ENCODE data around the gene ANKRD22.
"Not testable (repeated sequence)": the region's sequence is repeated elsewhere in the genome, so short reads cannot be mapped to it uniquely, and the experiment has no call there.

Gene ANKRD22

DNA sequence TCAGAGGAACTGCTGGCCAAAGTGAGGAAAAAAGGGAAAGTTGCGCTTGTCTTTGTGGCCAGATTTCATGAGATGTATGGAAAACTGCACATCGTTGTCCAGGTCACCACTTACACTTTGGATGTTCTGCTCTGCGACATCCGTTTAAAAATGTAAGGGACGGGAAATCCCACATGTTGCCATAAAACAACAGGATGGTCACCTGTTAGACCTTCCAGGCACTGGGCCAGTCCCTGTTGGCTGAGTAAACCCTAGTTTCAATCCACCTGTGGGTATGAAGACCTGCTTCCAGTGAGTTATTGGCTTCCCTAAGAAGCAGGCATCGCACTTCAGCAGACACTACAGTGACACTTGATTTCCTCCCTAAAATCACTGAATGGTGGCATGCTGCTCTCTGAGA is 25.7 kb upstream of the ANKRD22 start:
- DNase-seq = no peak

DNA sequence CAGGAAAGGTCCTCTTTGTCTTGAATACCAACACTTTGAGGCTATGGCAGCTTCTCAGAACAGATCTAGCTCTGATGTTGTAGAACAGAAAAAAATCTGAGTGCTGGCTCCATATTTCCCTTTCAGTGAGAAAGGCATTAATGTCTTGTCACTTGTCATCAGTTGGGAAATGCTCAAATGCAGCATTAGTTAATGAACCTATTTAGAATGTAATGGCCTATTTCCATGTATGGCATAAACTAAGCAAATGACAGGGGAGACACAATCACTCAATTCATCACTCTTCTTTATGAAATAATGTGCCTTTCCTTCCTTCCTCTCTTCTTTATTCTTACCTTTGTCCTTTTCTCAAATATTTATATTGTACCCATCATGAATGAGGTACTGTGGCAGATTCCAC is 23.4 kb upstream of the ANKRD22 start:
- no peak for DNase-seq

DNA sequence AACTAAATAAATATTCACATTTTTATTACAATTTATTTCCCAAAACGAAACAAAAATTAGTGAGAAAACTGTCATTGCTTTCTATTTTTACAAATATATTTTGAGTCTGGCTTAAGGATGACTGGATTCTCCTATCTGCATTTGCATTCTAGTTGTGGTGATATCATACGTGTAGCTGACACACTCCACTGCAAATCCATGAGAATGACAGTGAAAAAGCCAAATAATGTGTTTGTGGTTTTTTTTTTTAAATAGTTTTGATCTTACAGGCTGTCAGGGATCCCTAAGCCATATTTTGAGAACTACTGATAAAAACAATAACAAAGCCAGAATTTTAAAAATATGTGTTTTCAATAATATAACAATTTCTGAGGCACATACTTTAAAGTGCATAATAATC is 22.6 kb upstream of the ANKRD22 start:
- no peak for DNase-seq

DNA sequence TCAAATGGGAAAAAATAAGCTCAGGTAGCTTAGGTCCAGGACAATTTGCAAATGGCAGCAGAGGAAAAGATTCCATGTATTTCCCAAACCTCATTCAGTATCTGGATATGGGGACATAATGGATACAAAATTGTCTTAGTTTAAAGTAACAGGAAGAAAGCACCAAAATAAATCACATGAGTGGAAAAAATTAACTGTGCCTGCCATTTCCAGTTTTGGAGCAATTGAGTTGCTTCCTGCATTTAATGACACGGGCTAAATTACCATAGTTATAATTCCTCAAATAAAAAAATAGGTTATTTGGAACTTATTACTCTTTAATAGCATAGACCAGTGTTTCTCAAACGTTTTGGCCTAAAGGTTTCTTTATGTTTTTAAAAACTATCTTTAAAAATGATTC is 22.1 kb upstream of the ANKRD22 start:
- no peak for DNase-seq

DNA sequence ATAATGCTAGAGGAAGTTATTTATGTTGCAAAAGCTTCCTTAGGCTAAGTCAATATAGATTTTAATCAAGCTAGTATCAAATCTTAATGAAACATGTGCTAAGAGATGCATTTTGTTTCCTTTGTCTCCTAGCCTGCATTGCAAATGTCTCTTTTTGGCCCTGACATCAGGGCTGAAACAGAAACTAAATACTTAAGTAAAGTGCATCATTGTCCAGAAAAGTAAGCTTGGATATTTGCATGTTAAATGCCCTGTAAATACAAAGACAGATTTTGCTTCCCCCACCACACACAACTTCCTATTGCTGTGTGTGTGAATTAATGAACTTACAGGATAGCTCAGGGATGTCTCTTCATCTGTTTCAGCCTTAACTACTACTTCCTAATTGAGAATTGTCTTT is 18.4 kb upstream of the ANKRD22 start:
- no peak for DNase-seq

DNA sequence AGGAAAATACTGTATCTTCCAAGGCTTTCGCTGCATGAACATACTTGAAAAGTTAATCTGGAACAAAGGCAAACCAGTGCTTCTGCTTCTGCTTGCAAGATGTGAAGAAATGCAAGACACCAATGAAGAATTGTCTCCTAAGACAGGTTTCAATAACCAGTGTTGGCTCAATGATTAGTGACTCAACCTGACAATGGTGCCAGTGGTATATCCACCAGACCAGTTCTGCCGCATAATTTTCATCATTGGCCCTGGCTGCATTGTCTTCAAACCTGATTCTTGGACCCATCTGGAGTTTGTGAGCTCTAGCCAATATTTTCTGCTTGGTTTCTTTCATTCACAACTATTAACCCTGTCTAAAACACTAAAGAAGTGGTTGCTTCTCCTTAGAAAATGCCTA is 14.8 kb upstream of the ANKRD22 start:
- no peak for DNase-seq

DNA sequence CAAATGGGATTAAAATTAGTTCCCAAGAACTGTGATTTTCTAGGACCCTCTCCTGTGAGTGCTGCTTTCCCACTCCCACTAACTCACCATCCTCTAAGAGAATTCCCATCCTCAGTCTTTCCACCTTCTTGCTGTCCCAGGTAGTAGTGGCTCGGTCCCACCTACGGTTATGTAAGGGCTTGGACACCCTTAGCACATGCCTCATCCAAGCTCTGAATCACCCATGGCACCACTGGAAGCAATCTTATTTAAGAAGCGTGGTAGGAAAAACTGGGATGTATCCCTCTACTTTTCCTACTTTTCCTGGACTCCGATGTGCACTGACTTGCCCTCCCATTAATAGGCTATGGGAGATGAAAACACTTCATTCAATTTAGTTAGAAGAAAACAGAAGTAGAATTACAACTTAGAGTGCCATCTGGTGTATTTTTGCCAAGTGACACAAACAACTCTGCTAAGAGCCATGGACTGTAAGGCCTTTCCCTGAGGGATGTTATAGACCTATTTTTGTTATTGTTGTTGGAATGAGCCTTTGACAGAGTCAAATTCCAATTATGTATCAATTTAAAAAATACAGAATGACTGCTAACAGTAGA is 13.7 kb upstream of the ANKRD22 start:
- DNase-seq = no peak

DNA sequence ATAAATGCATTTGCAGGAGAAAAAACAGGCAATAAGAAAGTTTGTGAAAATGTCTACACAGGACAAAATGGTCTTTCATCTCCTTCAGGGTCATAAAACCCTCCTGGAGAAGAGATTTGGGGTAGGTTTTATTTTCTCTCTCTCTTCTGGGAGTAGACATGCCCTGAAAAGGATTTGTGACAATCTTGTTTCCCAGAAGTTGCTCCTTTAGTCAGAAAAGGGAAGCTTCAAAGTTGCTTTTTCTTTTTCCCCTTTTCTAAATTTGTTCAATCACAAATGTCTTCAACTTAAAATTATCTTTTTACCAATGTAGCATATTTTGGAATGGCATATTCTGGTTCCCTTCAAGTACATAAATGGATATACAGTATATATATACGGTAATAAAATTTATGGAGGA is 9.4 kb upstream of the ANKRD22 start:
- DNase-seq = no peak

DNA sequence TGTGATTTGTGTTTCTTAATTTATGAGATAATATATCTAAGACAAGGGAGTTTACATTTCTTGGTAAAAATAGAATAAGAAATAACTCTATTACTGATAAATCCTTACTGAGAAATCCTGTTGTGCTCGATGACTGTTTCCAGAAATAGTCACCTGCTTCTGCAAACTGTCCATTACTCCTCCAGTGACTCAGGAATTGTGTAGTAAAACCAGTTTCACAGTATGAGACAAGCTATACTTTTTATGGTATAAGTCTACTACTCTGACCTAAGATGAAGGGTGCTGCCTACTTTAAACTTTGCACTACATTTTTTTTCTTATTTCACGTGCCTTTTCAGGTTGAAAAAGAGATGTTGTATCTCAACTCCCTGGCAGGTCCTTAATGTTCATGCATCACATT is 6.8 kb upstream of the ANKRD22 start:
- no peak for DNase-seq

DNA sequence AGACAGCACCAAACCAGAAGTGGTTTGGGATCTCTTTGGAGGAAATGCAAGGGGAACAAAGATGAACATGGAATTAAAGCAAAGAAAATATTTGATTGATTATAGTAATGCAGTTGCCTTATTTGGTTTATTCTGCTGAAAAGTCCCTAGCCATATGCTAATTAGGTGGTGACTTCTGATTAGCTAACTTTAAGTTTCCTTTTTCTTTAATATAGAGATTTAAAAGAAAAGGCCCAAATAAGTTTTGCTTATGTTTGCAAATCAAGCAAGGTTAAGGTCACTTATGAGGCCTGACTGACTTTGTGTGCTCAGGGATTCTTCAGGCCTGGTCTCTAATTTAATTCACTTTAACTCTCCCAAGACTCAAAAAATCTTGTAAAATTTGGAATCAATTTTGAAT is 6.2 kb upstream of the ANKRD22 start:
- DNase-seq = no peak

DNA sequence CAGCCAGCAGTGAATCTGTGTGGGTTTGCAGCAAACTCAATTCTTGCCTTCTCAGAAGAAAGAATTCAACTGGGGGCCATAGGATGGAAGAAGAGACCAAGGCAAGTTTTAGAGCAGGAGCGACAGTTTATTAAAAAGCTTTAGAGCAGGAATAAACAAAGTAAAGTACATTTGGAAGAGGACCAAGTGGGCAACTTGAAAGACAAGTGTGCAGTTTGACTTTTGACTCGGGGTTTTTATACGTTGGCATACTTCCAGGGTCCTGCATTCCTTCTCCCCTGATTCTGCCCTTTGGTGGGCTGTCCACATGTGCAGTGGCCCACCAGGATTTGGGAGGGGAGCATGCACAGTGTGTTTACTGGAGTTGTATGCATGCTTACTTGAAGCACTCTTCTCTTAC is 3.0 kb upstream of the ANKRD22 start:
- DNase-seq = no peak

DNA sequence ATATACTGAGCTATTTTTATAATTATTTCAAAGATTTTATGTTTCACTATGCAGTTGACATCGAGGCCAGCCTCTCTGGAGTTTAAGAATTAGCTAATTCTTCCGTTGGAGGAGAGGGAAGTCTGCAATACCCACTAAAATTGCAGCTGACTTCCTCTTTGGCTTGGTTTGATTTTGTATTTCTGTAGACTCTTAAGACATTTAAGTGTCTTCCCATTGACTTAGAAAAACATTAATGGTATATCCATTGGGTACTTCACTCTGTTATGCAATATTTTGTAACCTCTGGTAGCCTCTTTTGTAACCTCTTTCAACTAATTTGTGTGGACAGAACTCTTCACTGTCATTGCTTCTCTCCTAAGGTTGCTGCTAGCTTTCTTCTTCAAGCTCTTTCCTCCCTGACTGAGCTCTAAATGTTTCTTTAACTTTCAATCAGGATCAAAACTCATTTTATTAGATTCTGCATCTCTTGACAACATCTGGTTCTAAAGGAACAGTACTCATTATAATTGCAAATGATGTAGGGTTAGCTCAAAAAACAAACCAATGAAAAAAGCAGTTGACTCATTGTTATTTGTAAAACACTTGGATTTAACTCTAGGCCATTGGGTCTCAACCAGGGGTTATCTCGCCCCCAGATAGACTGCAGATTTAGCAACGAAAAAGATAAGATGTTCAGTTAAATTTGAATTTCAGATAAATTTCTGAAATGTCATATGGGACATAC is 1.7 kb upstream of the ANKRD22 start:
- no peak for DNase-seq

DNA sequence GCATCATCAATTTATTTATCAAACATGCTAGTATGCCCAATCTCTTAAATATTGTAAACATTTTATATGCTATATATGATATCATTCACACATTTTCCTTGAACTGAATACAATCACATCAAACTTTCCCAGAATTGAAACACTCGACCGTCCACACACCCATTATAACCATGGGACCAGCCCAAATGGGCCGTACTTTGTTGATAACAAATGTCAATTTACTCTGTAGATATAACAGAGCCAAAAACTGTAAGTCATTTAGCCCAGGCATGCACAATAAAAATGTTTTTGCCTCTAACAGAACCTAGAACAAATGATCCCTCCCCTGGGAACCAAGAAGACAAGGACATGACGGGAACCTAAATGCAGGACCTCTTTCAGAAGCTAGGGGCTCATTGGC is 683 bp upstream of the ANKRD22 start:
- no peak for DNase-seq

DNA sequence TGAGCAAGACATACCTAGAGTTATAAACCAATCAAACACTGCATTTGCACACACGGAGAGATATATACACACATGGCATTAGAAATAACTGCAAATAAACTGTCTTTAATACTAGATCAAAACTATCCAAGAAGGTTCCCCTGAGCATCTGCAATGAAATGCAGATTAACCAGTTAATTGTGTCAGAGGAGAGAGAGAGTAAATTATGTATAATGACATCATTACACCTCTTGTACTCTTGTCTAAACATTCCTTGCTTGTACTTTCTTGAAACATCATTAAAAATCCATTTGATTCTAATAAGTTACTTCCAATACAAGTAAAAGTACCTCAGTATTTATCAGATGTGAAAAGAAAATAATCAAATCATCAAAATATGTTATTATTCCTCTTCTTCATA is 932 bp downstream of the ANKRD22 start:
- DNase-seq = no peak

DNA sequence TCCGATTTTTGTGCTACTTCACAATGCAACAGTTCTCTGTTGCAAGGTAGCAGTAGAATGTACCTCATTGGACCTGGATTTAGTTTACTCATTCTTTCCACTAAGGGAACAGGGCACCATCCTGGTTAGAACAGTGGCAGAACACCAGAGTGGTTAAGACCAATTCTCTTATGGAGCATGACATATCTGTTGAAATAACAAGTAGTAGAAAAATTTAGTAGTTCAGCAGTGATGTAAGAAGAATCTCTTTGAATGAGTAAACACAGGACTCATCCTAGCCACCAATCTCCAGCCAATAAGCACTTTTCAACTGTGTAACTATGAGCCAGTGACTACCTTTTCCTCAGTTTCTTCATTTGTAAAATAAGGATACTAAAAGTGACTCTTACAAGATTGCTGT is 2.4 kb downstream of the ANKRD22 start:
- no peak for DNase-seq

DNA sequence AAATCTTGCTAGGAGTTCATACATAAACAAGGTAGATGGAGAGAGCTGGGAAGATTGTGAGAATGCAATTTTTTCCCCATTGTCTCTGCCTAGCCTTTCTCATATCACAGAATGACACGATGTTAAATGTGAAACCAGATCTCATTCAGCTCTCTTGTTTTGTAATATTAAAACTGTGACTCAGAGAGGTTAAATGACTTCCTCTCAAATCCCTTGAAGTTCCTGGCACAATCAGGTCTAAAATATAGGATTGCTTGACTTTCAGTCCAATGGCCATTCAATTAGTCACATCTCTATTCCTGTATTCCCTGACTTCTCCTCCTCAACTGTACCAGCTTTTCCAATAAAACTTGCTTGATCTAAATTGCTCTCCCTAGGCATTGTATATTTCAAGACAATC is 3.1 kb downstream of the ANKRD22 start:
- DNase-seq = no peak

DNA sequence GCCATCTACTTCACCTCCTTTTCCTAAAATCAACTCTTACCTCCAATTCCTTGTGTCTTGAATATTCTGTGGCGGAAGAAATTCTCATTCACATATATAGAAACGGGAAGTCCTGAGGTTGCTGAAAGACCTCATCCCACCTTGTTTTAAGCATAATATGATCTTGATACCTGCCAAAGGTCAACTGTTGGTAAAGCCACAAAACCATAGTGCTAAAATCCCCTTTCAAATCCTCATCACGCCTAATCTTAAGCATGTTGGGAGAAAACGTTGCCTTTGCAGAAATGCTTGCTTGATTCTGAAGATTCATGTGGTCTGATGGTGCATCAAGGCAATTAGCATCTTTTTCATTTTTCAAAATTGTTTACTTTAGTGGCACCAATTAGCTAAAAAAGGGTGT is 8.5 kb downstream of the ANKRD22 start:
- DNase-seq = no peak

DNA sequence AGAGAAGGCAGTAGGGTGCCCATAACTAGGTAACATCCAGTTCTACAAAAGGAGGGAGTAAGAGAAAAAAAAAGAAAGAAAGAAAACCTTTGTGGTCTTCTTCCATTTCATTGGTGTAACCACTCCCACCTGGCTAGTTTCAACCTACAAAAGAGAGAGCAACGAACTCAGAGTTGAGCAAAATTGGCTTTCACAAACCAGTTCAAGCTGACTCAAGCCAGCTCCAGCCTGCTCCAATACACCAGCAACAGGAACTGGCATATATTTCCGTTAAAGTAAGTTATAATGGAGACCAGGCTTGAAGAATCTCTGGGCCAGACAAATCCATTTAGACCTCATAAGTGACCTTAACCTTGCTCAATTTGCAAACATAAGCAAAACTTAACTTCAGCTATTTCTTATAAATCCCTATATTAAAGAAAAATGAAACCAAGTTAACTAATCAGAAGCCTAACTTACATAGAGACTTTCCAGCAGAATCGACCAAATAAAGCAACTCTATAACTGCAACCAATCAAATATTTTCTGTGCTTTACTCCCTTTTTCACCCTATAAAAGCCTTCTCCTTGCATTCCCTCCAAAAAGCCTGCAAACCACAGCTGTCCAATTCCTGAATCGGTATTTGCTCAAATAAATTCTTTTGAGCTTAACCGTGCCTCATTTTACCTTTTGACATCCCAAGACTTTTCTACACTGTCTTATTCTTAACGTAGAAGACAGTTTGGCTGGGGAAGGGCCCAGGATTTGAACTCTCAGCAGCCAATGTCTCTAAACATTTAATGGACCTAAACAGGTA is 10.1 kb downstream of the ANKRD22 start:
- no peak for DNase-seq

DNA sequence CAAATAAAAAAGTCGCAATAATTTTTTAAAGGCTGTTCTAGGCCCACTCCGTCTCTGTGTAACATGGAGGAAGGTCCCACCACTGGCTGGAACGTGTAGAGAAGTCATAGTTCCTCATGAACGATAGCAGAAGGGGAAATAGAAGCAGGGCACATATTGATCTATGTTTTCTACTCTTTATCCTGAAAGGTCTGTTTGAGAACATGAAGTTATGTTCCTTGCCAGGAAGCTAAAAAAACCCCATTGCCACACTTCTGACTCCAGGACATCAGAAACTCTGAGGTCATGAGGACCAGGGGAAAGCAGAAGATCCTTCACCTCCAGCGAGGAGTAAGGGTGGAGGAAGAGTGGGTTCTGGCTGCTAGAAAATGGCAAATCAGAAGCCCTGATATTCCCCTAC is 10.8 kb downstream of the ANKRD22 start:
- no peak for DNase-seq

DNA sequence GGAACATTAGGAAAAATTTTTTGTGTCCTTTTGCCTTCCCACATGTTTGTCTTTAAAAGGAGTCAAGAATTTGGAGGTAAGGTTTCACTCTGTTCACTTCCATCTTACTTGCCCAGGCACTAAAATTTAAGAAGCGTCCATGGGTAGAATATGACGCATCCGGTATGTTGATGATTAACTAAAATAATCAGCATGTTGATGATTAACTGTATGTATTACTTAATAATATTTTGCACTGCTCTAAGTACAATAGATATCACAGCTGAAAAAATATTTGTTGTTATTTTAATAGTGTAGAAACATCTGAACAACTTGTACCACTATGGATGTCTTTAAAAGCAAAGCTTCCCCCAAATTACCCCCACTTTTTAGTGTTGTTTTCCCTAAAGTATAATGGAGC is 11.5 kb downstream of the ANKRD22 start:
- DNase-seq = no peak

DNA sequence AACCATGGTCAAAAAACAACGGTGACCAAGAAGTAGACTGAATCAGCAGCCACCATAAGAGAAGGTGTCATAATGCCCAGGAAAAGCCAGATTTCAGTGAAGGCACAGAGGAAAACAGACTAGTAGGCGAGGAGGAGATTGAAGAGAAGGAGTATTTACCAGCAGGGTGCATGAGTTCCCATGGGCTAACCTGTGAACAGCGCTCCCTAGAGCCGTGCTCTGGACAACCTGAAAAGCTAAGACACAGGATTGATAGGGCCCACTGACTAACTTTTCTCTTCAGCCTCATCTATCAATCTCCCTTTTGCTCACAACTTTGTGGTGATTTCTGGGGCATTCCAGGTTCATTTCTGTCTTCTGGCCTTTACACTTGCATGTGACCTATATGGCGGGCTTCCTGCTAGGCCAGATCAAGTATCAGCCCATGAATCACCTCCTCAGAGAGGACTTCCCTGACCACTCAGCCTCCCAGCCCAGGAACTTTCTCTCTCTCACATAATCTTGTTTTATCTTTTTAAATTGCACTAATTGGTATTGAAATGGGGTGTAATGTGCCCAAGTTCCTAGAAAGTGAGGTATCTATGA is 12.8 kb downstream of the ANKRD22 start:
- DNase-seq = no peak

DNA sequence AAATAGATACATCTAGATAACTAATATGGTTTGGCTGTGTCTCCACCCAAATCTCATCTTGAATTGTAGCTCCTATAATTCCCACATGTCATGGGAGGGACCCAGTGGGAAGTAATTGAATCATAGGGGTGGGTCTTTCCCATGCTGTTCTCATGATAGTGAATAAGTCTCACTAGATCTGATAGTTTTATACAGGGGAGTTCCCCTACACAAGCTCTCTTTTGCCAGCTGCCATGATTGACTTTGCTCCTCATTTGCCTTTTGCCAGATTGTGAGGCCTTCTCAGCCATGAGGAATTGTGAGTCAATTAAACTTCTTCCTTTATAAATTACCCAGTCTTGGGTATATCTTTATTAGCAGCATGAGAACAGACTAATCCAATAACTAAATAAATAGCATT is 14.0 kb downstream of the ANKRD22 start:
- DNase-seq = not testable (repeated sequence)

DNA sequence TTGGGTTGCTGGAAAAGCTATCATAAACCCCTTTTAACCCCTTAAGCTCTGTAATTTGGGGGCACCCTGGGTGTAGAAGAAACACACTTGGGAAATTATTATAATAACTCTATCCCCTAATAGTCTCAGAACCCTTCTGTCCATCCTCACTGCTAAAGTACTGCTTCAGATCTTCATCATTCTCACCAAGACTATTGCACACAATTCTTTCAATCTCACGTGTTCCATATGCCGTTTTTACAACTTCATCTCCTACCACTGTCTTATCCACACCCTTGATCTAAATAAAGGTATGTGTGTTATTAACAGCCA is 15.8 kb downstream of the ANKRD22 start:
- DNase-seq = peak; percentile 9
